ENCODE data around the gene GTF2A1.

GRCh38 chr14:81187832-81188522 lies 32.8 kb downstream of the GTF2A1 start:
- TF ChIP-seq POLR2AphosphoS5 (IDR thresholded peaks at IDR 0.05) (no peak), CTCF (IDR thresholded peaks at IDR 0.05) (no peak), POLR2A (IDR thresholded peaks at IDR 0.05) (no peak)
